ENCODE measurements around the gene OSBPL6. TPM values are rescaled to one million over a fixed set of nuclear protein-coding genes. Genes with fewer than 3 reads are reported as not detected.

Gene OSBPL6
- total and polyA plus RNA-seq, 10 of the 15 experiments (the other 5 are each of a cell fraction or from before 2014, with no cell fraction given) = 0.01 to 0.08 (median 0.03) TPM; not detected in 5

- no peak for TF ChIP-seq SREBF1 (IDR thresholded peaks at IDR 0.05; ENCODE audit: low read length)
- TF ChIP-seq FOXK2 (IDR thresholded peaks at IDR 0.05) = no peak
- TF ChIP-seq ZSCAN29 (IDR thresholded peaks at IDR 0.05) = no peak
- TF ChIP-seq ZBTB11 (CRISPR knock-in tag; IDR thresholded peaks at IDR 0.05) = no peak
- TF ChIP-seq FOXM1 (IDR thresholded peaks at IDR 0.05; ENCODE audit: low read depth, low read length) = no peak
- no peak for TF ChIP-seq CREM (IDR thresholded peaks at IDR 0.05; ENCODE audit: low read depth)
- no peak for TF ChIP-seq SMARCA5 (IDR thresholded peaks at IDR 0.05)
- TF ChIP-seq USF1 (IDR thresholded peaks at IDR 0.05; ENCODE audit: borderline replicate concordance, extremely low read length, insufficient read depth, low read depth, low read length) = no peak
- no peak for TF ChIP-seq SUZ12 (IDR thresholded peaks at IDR 0.05; ENCODE audit: unreplicated experiment)
Measured at GRCh38 chr2:178258916-178259315, 64.6 kb downstream of the OSBPL6 start (continued).
